ENCODE results near the gene SNAPC3.
"Not testable (repeated sequence)": the region's sequence is repeated elsewhere in the genome, so short reads cannot be mapped to it uniquely, and the experiment has no call there.

The SNAPC3 gene

GRCh38 chr9:15427702-15428101, 5.0 kb downstream of the SNAPC3 start:
- not testable (repeated sequence) for H3K9ac ChIP-seq (ENCODE audit: low read length); H3K9me3 ChIP-seq (ENCODE audit: control insufficient read depth, low read length); H3K27me3 ChIP-seq (ENCODE audit: control insufficient read depth, insufficient read depth, low read length); H3K36me3 ChIP-seq (ENCODE audit: control insufficient read depth, insufficient read depth, low read length); H3K4me3 ChIP-seq (ENCODE audit: low read length)
- H3K4me1 ChIP-seq (ENCODE audit: control insufficient read depth, insufficient read depth, low read length): peaks cover 17% of the 10 kb centered on the region

- peaks cover 15% of the 10 kb centered on the region for H3K4me1 ChIP-seq (ENCODE audit: control insufficient read depth, insufficient read depth, low read length)
- no peak overlapping the region for H3K9ac ChIP-seq (ENCODE audit: low read length)
Measured at GRCh38 chr9:15430920-15431844, 8.5 kb downstream of the SNAPC3 start.

GRCh38 chr9:15433191-15433590, 10.5 kb downstream of the SNAPC3 start:
- Histone ChIP-seq H3K36me3 (ENCODE audit: control insufficient read depth, insufficient read depth, low read length) (no peaks in the 10 kb centered on the region), H3K4me3 (ENCODE audit: low read length) (no peak overlapping the region), H3K27me3 (ENCODE audit: control insufficient read depth, insufficient read depth, low read length) (no peaks in the 10 kb centered on the region), H3K9ac (ENCODE audit: low read length) (no peak overlapping the region), H3K9me3 (ENCODE audit: control insufficient read depth, low read length) (no peaks in the 10 kb centered on the region), H3K4me1 (ENCODE audit: control insufficient read depth, insufficient read depth, low read length) (peaks cover 14% of the 10 kb centered on the region)

More at GRCh38 chr9:15430920-15431844, 8.5 kb downstream of the SNAPC3 start:
- Histone ChIP-seq H3K9me3 (ENCODE audit: control insufficient read depth, low read length) (no peaks in the 10 kb centered on the region), H3K27me3 (ENCODE audit: control insufficient read depth, insufficient read depth, low read length) (no peaks in the 10 kb centered on the region), H3K36me3 (ENCODE audit: control insufficient read depth, insufficient read depth, low read length) (no peaks in the 10 kb centered on the region), H3K4me3 (ENCODE audit: low read length) (no peak overlapping the region)

GRCh38 chr9:15433661-15434060, 11.0 kb downstream of the SNAPC3 start:
- Histone ChIP-seq H3K9me3 (ENCODE audit: control insufficient read depth, low read length) (no peaks in the 10 kb centered on the region), H3K9ac (ENCODE audit: low read length) (no peak overlapping the region), H3K4me1 (ENCODE audit: control insufficient read depth, insufficient read depth, low read length) (peaks cover 14% of the 10 kb centered on the region), H3K36me3 (ENCODE audit: control insufficient read depth, insufficient read depth, low read length) (no peaks in the 10 kb centered on the region), H3K27me3 (ENCODE audit: control insufficient read depth, insufficient read depth, low read length) (no peaks in the 10 kb centered on the region), H3K4me3 (ENCODE audit: low read length) (no peak overlapping the region)

GRCh38 chr9:15438891-15439290, 16.2 kb downstream of the SNAPC3 start:
- Histone ChIP-seq H3K9me3 (ENCODE audit: control insufficient read depth, low read length) (no peaks in the 10 kb centered on the region), H3K27me3 (ENCODE audit: control insufficient read depth, insufficient read depth, low read length) (no peaks in the 10 kb centered on the region), H3K4me1 (ENCODE audit: control insufficient read depth, insufficient read depth, low read length) (peaks cover 7% of the 10 kb centered on the region), H3K9ac (ENCODE audit: low read length) (no peak overlapping the region), H3K4me3 (ENCODE audit: low read length) (no peak overlapping the region), H3K36me3 (ENCODE audit: control insufficient read depth, insufficient read depth, low read length) (no peaks in the 10 kb centered on the region)

- not testable (repeated sequence) for H3K4me1 ChIP-seq (ENCODE audit: control insufficient read depth, insufficient read depth, low read length); H3K36me3 ChIP-seq (ENCODE audit: control insufficient read depth, insufficient read depth, low read length); H3K9me3 ChIP-seq (ENCODE audit: control insufficient read depth, low read length); H3K4me3 ChIP-seq (ENCODE audit: low read length); H3K27me3 ChIP-seq (ENCODE audit: control insufficient read depth, insufficient read depth, low read length); H3K9ac ChIP-seq (ENCODE audit: low read length)
Measured at GRCh38 chr9:15441841-15442240, 19.2 kb downstream of the SNAPC3 start.

- H3K4me1 ChIP-seq (ENCODE audit: control insufficient read depth, insufficient read depth, low read length); H3K9ac ChIP-seq (ENCODE audit: low read length); H3K4me3 ChIP-seq (ENCODE audit: low read length); H3K27me3 ChIP-seq (ENCODE audit: control insufficient read depth, insufficient read depth, low read length); H3K36me3 ChIP-seq (ENCODE audit: control insufficient read depth, insufficient read depth, low read length); H3K9me3 ChIP-seq (ENCODE audit: control insufficient read depth, low read length): not testable (repeated sequence)
Measured at GRCh38 chr9:15442264-15442663, 19.6 kb downstream of the SNAPC3 start.

- H3K4me3 ChIP-seq (ENCODE audit: low read length): no peak overlapping the region
- H3K9me3 ChIP-seq (ENCODE audit: control insufficient read depth, low read length): no peaks in the 10 kb centered on the region
- no peak overlapping the region for H3K9ac ChIP-seq (ENCODE audit: low read length)
- no peaks in the 10 kb centered on the region for H3K27me3 ChIP-seq (ENCODE audit: control insufficient read depth, insufficient read depth, low read length)
- H3K4me1 ChIP-seq (ENCODE audit: control insufficient read depth, insufficient read depth, low read length): peaks cover 10% of the 10 kb centered on the region
- H3K36me3 ChIP-seq (ENCODE audit: control insufficient read depth, insufficient read depth, low read length): peaks cover 8% of the 10 kb centered on the region
Measured at GRCh38 chr9:15444141-15444540, 21.5 kb downstream of the SNAPC3 start.

- Histone ChIP-seq H3K27me3 (ENCODE audit: control insufficient read depth, insufficient read depth, low read length) (no peaks in the 10 kb centered on the region), H3K9me3 (ENCODE audit: control insufficient read depth, low read length) (no peaks in the 10 kb centered on the region), H3K4me1 (ENCODE audit: control insufficient read depth, insufficient read depth, low read length) (no peaks in the 10 kb centered on the region), H3K9ac (ENCODE audit: low read length) (no peak overlapping the region), H3K4me3 (ENCODE audit: low read length) (no peak overlapping the region), H3K36me3 (ENCODE audit: control insufficient read depth, insufficient read depth, low read length) (no peaks in the 10 kb centered on the region)
Measured at GRCh38 chr9:15453956-15454355, 31.3 kb downstream of the SNAPC3 start.

- no peaks in the 10 kb centered on the region for H3K36me3 ChIP-seq (ENCODE audit: control insufficient read depth, insufficient read depth, low read length)
- no peak overlapping the region for H3K4me3 ChIP-seq (ENCODE audit: low read length)
Measured at GRCh38 chr9:15461056-15461455, 38.4 kb downstream of the SNAPC3 start.

GRCh38 chr9:15461601-15462000, 38.9 kb downstream of the SNAPC3 start:
- Histone ChIP-seq H3K9me3 (ENCODE audit: control insufficient read depth, low read length) (no peaks in the 10 kb centered on the region), H3K36me3 (ENCODE audit: control insufficient read depth, insufficient read depth, low read length) (no peaks in the 10 kb centered on the region), H3K27me3 (ENCODE audit: control insufficient read depth, insufficient read depth, low read length) (no peaks in the 10 kb centered on the region), H3K4me1 (ENCODE audit: control insufficient read depth, insufficient read depth, low read length) (no peaks in the 10 kb centered on the region), H3K9ac (ENCODE audit: low read length) (no peak overlapping the region), H3K4me3 (ENCODE audit: low read length) (no peak overlapping the region)

More at GRCh38 chr9:15461056-15461455, 38.4 kb downstream of the SNAPC3 start:
- Histone ChIP-seq H3K4me1 (ENCODE audit: control insufficient read depth, insufficient read depth, low read length) (no peaks in the 10 kb centered on the region), H3K9me3 (ENCODE audit: control insufficient read depth, low read length) (no peaks in the 10 kb centered on the region), H3K27me3 (ENCODE audit: control insufficient read depth, insufficient read depth, low read length) (no peaks in the 10 kb centered on the region), H3K9ac (ENCODE audit: low read length) (no peak overlapping the region)

GRCh38 chr9:15468145-15468544, 45.5 kb downstream of the SNAPC3 start:
- Histone ChIP-seq H3K9ac (ENCODE audit: low read length) (no peak overlapping the region), H3K27me3 (ENCODE audit: control insufficient read depth, insufficient read depth, low read length) (no peaks in the 10 kb centered on the region), H3K36me3 (ENCODE audit: control insufficient read depth, insufficient read depth, low read length) (no peaks in the 10 kb centered on the region), H3K4me3 (ENCODE audit: low read length) (no peak overlapping the region), H3K4me1 (ENCODE audit: control insufficient read depth, insufficient read depth, low read length) (no peaks in the 10 kb centered on the region), H3K9me3 (ENCODE audit: control insufficient read depth, low read length) (no peaks in the 10 kb centered on the region)

Measured in mucosa of stomach (tissue), 1 donor.